Measurements from ENCODE around the gene TYK2.

GRCh38 chr19:10392120-10392519, 11.7 kb upstream of the TYK2 start:
- TF ChIP-seq CTCF (IDR thresholded peaks at IDR 0.05) (no peak), POLR2A (IDR thresholded peaks at IDR 0.05) (no peak)
